Stimulated activated CD8-positive, alpha-beta memory T cell treated with anti-CD3 and anti-CD28 coated beads, Interleukin-12 subunit alpha, Interleukin-12 subunit beta, amount 100 ng/mL, for 1 hour (primary cell): ENCODE results near the gene KIAA1217.

ENCODE experiments used
- DNase-seq: peaks from one replicate; pipeline ENCODE4 v3.0.0-alpha.2; 2020; ENCODE audit warnings: low read depth

Gene KIAA1217, protein sequence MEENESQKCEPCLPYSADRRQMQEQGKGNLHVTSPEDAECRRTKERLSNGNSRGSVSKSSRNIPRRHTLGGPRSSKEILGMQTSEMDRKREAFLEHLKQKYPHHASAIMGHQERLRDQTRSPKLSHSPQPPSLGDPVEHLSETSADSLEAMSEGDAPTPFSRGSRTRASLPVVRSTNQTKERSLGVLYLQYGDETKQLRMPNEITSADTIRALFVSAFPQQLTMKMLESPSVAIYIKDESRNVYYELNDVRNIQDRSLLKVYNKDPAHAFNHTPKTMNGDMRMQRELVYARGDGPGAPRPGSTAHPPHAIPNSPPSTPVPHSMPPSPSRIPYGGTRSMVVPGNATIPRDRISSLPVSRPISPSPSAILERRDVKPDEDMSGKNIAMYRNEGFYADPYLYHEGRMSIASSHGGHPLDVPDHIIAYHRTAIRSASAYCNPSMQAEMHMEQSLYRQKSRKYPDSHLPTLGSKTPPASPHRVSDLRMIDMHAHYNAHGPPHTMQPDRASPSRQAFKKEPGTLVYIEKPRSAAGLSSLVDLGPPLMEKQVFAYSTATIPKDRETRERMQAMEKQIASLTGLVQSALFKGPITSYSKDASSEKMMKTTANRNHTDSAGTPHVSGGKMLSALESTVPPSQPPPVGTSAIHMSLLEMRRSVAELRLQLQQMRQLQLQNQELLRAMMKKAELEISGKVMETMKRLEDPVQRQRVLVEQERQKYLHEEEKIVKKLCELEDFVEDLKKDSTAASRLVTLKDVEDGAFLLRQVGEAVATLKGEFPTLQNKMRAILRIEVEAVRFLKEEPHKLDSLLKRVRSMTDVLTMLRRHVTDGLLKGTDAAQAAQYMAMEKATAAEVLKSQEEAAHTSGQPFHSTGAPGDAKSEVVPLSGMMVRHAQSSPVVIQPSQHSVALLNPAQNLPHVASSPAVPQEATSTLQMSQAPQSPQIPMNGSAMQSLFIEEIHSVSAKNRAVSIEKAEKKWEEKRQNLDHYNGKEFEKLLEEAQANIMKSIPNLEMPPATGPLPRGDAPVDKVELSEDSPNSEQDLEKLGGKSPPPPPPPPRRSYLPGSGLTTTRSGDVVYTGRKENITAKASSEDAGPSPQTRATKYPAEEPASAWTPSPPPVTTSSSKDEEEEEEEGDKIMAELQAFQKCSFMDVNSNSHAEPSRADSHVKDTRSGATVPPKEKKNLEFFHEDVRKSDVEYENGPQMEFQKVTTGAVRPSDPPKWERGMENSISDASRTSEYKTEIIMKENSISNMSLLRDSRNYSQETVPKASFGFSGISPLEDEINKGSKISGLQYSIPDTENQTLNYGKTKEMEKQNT (N-terminal part only)

DNA sequence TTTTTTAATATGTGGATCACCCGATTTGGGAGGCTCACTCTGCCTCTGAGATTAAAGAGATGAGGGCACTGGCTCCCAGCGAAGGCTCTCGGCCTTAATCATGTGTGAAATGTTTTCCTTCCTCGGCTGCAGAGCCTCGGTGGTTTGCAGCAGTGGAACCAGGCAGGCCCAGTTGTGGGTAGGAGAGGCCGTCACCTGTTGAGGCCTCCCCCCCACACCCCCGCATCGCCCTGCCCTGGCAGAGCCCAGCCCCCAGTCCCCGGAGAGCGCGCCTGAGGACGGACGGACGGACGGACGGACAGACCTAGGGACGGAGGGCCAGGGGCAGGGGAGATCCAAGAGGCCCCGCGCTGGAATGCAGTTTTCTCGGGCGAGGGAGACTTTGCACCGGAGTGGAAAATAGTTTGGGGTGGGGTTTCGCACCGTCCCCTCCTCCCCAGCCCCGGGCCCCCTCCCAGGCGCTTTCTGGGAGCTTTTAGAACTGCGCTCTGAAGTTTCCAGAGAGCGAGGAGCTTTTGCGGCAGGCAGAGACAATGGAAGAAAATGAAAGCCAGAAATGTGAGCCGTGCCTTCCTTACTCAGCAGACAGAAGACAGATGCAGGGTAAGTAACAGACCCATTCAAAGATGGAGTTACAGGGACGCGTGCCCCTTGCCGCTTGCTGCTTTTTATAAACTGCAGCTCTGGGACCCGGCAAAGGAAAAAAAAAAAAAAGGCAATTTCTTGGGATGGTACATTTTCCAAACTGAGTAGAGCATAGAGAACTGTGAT, at the start of gene KIAA1217:
Gene KIAA1217, plus strand, starts transcription at position 478 of the 771 bp plus-strand sequence. Its CDS starts 56 bp downstream, at position 534.
- no peak for DNase-seq

DNA sequence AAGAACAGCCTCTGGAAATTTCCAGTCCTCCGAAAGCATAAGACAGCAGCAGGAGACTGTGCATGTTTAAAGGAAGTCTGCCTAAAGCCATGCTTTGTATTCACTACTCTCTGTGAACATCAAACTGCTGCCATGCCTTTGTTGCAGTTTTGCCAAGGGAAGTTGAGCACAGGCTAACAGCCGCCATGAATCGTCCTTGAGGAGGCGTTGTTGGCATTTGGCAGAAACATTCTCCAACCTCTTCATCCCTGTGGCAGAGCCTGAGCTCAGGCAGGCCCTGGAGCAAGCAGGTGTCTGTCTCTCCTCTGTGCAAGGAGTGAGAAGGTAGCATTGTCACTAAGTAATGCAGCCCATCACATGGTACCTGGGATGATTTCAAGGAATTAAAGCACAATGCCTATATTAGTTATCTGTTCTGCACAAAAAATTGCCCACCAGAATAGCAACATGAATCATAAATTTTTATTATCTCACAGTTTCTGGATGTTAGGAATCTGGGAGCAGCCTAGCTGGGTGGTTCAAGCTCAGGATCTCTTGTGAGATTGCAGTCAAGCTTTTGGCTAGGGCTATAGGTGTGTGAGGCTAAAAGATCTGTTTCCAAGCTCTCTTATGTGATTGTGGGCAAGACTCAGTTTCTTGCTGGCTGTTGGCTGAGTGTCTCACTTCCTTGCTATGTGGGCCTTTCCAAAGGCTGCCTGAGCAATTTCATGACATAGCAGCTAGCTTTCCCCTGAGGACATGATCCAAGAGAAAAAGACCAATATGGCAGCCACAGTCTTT, 46.5 kb upstream of the KIAA1217 start:
- no peak for DNase-seq

DNA sequence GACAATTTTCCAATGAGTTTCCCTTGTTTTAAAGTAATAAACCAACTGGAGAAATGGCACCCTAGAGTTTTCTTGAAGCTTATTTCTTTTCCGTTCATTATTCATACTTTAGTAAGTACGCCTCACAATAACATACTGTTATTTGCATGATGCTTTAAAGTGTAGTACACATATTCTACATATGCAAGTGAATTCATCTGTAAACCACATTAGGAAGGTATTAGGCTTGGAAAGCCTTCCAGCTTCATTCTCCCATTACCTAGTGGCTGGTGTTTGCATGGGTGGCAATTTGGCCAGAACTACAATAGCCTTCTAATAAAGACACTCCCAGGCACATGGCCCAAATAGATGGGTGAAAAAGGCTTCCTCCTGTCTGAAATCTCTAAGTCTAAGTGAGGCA, 45.5 kb upstream of the KIAA1217 start:
- DNase-seq, result no peak

DNA sequence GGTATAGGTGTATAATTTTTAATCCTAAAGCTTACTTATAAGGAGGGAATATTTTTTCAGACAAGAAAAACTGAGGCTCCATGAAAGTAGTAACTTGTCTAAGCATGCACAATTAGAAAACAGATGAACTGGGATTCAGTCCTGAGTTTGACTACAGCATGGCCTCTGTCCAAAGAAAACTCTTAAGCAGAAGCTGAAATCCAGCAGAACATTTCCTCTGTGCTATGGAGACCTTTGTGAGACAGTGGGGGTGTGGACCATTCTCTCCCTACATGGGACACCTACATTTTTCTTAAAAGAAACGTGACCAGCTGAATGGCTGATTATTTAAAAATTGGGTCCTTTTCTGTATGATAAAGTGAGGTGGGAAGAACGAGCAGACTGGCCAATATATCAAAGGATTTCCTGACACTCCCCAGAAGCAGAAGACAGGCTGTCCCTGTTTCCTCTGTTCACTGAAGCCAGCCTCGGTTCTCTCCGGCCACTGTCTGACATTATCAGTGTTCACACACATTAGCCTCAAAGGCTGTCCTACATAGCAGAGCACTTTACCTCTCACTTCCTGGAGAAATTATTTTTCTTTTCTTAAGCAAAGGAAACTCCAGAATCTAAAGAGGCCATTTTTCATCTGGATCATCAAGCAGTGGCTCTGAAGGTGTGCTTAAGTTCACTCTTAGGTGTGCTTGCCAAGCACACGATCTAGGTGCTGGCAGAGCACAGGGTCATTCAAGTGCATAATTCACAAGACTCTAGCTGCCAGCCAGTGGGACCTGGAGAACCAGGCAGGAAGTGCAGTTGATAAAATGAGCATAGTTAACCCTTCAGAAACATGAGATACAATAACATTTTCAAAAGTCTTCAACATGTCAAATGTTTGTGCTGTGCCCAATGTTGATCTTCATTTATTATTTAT, 40.4 kb upstream of the KIAA1217 start:
- no peak for DNase-seq

DNA sequence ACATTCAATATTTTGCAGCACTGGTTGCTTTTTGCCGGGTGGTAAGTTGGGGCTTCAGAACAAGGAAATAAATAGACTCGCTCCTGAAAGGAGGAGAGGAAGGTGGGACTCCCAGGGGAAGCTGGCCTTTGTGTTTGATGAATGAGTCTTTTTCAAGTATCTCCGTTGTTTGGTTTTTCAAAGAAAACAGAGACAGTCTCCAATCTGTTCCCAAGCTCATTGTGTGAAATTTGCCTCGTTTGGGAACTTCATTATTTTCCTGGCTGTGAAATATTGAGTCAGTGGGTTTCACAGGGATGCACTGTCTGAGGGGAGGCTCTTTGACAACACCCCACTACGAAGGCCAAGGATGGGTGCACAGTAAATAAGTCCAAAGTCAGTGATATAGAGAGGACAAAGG, 38.7 kb upstream of the KIAA1217 start:
- DNase-seq, result no peak

DNA sequence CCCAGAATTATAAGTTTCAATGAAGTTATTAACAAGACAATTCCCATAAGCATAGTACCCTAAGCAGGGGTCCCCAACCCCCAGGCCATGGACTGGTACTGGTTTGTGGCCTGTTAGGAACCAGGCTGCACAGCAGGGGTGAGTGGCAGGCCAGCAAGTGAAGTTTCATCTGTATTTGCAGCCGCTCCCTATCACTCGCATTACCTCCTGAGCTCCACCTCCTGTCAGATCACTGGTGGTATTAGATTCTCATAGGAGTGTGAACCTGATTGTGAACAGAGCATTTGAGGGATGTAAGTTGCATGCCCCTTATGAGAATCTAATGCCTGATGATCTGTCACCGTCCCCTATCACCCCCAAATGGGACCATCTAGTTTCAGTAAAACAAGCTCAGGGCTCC, 36.0 kb upstream of the KIAA1217 start:
- no peak for DNase-seq

DNA sequence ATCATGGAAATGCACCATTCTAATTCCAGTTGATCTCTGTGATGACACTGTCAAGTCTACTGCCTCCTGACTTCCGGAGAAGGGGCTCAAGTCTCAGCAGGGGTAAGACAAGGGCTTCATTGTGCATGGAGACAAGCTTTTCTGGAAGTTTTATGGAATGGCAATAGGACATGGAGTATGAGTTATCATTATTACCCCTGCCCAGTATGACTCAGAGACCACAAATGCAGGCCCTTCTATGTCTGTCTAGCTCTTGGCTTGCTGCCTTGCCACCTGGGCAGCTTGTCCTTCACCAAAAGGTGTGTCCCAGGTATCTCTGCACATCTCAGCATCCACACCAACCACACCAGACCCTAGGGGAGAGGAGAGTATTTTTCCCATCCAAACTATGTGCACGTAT, 34.9 kb upstream of the KIAA1217 start:
- no peak for DNase-seq

DNA sequence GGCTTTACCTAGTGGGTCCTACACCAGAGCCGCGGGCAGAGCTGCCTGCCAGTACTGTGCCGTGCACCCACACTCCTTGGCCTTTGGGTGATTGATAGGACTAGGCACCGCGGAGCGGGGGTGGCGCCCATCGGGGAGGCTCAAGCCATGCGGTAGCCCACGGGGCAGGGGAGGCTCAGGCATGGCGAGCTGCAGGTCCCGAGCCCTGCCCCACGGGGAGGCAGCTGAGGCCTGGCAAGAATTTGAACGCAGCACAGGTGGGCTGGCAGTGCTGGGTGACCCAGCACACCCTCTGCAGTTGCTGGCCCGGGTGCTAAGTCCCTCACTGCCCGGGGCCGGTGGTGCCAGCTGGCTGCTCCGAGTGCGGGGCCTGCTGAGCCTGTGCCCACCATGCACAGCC, 32.3 kb upstream of the KIAA1217 start:
- no peak for DNase-seq

DNA sequence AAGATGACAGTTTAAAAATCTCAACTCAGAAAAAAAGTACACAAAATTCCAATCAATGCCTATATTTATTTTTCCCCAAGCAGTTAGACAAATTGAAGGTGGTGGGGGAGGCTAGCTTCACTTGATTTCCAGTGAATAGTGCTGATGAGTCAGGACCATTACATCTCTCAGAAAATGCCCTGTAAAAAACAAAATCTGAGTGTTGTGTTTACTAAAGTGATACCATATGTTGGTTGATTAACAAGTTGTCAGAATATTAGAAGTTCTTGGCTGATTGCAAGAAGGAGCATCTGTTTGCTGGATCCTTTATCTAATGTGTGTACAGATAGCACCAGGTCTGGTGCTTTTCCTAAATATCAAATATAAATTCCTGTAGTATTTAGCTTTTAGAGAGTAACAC, 31.3 kb upstream of the KIAA1217 start:
- no peak for DNase-seq

DNA sequence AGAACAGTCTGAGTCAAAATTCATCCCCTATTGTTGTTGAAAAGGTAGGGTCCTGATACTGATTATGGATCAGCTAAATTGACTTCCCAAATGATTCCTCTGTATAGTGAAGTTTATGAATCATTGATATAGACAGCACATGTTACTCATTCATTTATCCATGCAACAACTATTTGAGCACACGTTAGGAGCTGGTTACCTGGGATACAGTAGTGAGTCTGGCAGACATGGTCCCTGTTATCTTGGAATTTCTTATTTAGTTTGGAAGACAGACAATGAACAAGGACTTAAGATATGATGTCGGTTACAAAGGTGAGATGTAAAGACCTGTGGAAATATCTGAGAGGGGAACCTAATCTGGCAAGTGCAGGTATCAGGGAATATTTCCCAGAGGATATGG, 28.0 kb upstream of the KIAA1217 start:
- DNase-seq, result no peak

DNA sequence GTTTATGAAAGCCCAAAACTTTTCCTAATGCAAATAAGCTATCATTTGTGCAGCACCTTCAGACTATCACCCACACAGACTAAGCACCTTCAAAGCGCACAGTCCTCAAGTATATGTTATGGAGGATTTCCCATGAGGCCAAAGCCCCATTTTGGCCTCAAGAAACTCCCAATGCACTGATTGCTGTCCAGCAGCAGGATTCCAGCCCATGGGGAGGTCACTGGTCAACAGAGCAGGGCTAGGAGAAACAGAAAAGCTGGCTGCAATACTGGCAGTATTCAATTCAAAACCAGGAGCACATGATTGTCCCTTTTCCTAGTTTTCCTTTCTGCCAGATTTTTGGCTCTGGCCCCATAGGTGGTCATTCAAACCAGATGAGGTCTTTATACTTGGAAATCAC, 24.5 kb upstream of the KIAA1217 start:
- DNase-seq, result no peak

DNA sequence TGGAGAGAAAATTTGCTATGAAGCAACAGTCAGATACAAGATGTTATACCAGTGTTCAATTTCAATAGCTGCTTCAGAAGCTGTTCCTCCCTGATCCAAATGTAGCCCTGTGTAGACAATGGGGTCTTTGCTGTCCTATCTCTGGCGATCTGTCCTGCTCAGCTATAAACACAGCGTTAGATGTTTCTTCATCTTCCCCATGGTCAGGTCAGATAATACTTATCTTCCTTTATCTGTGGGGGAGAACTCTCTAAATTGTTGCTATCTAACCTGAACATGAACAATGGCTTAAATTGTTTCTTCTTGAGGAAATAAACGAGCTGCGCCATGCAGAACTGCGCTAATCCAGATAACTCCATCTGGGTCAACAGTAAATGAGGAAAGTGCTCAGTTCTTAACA, 15.6 kb upstream of the KIAA1217 start:
- no peak for DNase-seq

DNA sequence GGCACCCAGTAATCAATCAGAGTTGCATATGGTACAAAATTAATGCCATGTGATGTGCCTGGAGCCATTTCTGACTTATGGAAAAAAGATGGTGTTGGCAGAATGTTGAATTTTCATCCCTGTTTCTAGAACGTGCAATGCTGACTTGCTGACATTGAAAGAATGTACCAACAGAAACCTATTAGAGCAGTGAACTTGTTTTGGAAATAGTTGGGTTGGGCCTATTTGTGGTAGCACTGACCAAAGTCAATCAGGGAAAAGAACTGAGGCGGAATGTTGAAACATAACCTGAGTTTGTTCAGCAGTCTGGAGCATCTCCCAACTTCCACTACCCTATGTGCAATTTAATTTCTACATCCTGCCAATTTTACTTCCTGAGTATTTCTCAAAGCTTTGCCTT, 11.7 kb upstream of the KIAA1217 start:
- no peak for DNase-seq

DNA sequence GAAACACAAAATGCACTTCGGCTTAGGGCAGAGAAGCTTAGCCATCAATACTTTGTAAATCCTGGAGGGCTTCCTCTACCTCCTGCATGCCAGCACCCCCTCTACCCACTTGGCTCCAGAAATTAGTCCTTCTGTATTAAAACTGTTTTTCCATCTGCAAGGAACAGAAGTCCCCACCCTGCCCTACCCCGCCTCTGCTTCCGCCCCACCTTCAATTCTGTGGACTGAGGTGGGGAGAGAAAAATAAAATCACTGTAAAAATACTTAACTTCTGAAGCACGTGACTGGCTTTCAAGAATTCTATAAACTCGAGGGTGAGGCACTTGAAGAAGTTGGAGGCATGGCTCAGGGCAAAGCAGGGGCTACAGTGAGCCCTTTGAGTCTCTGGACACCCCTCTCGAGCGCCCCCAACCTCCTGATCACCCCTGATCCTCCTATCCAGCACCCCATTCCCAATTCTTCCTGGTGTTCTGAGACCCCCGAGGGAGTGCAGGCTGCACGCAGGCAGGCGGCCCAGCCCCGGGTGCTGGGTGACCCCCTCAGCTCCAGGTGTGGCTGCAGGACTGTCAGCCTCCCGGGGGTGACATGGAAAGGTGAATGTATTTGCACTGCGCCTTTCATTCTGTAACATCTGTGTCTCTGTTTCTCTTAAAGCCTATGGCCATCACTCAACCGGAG, 7.3 kb upstream of the KIAA1217 start:
- no peak for DNase-seq

DNA sequence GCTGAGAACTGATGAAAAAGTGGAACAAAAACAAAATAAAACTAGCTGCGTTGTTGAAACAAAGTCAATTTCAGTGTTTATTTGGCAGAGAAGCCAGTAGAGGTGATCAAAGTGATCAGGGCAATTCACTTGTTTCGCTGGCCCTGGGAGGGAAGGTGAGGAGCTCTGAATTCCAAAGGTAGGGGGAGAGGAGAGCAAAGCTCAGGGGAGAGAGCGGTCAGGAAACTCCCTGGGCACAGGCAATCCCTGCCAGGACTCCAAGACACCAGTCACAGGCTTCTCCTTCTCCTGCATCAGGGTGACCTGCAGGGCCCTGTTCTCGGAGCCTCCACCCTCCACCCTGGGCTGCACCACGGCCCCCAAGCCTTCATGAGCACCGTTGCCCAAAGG, 6.8 kb upstream of the KIAA1217 start:
- no peak for DNase-seq

DNA sequence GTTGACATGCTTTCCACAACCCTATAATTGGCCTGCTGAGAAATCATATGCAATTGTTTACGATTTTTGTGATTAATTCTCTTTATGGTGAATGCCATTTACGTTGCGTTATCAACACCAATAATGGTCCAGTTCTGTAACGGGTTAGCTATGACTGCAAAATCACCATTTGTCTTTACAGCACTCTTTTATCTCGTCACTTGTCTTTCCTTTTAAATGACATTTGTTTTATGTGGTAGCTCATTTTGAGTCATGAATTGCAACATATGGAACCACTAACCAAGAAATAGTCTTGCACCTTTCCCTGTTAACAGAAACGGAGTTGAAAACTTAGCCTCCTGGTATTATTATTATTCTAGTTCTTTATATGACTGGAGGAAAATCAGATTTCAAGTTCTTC, 3.1 kb upstream of the KIAA1217 start:
- DNase-seq, result no peak

DNA sequence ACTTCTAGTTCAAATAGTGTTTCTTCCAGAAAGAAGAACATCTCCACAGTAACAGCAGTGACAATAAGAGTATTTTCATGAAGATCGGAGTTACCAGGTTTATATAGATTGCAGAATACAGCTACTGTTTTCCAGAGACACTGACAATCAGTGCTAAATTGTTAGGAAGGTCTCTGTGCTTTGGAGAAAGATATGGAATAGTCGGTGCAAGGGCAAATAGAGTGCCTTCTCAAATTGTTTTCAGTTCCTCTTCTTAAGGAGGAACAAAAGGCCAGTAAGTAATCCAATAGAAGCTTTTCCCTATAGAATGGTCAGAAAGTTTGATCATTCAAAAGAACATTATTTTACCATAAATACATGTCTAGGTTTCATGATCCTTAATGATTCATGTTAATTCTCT, 2.6 kb upstream of the KIAA1217 start:
- no peak for DNase-seq

DNA sequence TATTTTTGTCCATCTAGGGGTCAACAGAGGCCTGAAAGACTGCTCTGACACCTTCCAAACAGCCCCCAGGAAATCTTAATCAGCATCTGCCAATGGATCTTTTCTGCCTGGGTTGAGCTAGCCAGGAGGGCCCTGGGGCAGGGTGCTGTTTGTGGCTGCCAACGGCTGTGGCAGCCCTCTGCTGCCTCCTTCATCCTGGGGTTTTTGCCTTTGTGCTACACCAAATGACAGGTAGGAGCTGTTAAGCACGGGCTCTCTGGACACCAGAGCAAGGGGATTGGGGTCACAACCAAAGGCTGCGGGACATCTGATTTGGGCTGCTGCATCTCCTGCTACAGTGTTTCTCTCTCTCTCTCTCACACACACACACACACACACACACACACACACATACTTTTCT, 2.0 kb upstream of the KIAA1217 start:
- no peak for DNase-seq

DNA sequence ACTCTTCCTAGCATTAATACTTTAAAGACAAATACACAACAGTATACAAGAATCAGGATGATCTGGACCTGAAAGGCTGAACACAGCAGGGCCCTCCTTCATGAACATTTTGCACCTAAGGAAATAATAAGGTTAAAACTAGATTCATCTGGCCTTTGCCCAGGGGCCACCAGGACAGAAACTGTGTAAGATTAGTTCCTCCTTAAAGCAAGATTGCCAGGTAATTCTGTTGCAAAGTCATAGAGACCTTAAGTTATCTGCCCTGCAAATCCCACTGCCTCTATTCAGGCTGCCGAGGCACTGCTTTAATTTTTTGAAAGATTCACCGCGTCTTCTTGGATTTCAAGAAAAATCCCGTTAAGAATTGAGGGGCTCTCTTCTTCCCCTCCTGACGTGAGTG, 1.6 kb upstream of the KIAA1217 start:
- DNase-seq, result no peak
